NCI-H226 (cell line): ENCODE results near the gene CLDN5.

ENCODE experiments used
- DNase-seq: peaks from one replicate; pipeline ENCODE4 v3.0.0-alpha.2; 2015

CLDN5 gene

DNA sequence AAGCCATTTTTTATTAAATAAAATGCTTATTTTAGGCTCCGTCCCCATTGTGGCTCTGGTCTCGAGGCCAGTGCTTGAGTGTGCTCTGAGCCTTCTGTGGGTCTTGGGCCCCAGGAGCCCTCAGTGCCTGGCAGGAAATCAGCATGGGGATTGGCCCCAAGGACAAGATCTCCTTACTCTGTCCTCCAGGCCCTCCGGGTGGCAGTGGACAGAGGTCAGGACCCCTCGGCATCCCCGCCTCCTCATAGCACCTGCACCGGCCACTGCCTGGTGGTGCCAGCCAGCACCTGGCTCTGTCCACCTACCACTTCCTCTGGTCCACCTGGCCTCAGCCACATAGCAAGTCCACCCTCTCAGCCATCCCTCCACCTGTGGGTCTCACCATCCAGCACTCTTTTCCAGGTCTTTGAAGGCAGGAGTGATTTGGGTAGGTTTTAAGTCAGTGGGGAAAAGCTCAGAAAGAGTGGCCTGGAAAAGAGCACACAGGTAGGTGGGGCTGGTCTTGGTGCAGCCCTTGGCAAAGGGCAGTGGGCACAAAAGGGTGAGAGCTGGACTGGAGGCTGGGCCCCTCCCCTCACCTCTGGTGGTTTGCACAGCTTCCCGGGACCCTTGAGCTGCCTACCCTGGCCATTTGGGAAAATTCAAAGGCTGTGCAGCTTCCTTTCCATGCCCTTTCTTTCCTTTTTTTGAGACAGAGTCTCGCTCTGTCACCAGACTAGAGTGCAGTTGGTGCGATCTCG is 3.5 kb downstream of the CLDN5 start:
- no peak for DNase-seq

DNA sequence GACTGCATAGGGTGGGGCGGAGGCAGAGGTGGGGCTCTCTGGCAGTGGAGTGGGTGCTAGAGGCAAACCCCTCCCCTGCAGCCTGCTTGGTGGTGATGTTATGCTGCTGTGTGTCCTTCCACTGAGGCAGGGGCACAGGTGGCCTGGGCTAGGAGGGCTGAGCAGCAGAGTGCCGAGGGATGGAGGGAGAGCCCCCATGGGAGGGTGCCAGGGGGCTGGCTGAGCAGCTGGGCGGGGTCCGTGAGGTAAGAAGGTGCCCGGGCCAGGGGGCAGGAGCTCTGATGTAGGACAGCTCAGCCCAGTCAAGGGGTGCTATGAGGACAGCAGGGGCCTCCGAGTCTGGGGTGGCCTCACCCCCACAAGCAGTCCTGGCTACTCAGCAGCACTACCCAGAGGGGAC is 4.2 kb downstream of the CLDN5 start:
- no peak for DNase-seq

DNA sequence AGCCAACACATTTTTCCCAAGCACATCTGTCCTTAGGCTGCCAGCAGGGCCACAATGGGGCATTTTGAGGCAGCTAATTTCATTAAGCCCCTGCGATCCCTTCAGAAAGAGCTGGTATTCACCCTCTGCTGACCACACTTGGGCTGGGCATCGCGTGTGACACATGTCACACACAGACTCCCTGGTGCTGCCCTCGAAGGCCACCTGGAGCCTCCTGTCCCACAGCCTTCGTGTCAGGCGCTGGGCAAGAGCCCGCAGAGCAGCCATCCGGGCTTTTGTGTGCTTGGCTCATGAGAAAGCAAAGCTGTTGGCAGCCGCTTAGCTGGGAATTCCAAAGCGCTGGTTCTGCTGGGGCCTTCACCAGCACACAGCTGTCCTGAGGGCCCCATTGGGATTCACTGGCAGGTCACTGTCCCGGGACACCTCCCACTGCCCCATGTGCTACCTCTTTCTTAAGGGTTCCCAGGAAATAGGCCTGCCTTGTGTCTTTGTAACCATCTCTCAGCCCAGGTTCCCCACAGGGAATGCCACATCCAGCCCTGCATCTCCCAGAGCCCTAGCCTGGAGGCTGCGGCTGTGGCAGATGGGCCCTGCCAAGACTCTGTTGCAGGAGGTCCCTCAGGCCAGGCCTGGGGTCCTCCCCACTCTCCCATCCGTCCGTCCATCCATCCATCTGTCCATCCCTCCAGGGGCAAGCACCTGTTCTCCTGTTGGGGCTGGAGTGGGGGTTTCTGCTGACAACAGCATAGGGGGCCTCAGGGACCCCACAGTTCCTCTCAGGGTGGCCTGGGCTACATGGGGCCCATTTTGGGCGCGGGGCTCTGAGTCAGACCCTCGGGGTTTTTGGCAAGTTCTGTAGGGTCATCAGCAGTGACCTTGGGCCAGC is 4.9 kb downstream of the CLDN5 start:
- no peak for DNase-seq

DNA sequence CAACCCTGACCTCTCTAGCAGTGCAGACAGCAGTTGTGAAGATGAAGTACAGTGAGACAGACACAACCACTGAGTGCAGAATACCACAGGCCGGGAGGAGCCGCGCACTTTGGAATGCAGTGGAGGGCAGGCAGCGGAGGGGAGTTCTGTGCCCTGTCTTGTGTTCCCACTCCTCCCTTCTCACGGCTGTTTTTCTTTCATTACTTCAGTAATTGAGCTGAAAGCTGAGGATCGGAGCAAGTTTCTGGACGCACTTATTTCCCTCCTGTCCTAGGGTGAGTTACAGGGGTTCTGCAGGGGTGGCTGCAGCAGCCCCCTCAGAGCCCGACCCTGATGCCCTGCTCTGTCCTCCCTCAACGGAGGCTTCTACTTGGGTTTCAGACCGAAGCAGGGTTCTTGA is 5.6 kb downstream of the CLDN5 start:
- DNase-seq, result no peak

DNA sequence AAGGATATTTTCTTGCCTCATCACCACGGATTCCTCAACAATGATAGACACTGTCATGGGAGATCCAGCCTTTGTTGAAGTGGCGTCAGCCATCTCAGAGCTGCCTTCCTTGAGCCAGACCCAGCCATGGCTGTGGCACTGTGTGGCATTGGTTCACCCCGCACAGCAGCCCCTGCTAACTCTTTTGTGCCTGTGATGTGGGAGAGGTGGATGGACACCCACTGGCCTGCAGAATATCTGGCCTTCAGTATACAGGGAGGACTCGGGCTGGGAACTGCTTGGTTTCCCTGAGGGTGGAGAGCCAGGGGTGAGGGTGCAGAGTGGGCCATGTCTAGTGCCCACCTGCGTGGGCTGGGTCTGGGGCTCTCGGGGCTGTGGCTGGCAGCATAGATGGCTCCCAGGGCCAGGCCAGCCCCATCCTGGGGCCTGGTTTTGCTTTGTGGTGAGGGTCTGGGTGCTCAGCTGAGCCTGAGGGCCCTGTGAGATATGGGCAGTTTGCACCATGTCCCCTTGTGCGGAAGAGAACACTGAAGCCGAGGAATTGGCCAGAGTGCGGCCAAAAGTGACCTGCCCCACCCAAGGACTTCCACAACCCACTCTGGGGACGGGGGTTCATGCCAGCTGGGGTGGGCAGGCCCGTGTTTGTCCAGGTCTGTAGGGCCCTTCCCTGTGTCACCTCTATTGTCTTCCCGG is 6.1 kb downstream of the CLDN5 start:
- no peak for DNase-seq

DNA sequence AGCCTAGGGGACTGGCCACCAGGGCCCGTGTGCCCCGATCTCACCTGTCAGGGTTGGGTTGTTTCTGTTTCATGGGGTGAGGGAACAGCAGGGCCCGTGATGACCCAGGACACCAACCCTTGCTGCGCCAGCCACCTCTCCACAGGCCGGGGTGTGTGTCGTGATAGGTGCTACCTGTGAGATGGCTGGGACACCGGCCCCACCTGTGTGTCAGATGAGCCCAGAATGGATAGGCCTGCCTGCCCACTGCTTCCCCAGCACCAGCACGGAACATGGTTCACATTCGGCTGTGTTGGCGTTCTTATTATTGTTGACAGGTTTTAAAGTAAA is 7.1 kb downstream of the CLDN5 start:
- no peak for DNase-seq

DNA sequence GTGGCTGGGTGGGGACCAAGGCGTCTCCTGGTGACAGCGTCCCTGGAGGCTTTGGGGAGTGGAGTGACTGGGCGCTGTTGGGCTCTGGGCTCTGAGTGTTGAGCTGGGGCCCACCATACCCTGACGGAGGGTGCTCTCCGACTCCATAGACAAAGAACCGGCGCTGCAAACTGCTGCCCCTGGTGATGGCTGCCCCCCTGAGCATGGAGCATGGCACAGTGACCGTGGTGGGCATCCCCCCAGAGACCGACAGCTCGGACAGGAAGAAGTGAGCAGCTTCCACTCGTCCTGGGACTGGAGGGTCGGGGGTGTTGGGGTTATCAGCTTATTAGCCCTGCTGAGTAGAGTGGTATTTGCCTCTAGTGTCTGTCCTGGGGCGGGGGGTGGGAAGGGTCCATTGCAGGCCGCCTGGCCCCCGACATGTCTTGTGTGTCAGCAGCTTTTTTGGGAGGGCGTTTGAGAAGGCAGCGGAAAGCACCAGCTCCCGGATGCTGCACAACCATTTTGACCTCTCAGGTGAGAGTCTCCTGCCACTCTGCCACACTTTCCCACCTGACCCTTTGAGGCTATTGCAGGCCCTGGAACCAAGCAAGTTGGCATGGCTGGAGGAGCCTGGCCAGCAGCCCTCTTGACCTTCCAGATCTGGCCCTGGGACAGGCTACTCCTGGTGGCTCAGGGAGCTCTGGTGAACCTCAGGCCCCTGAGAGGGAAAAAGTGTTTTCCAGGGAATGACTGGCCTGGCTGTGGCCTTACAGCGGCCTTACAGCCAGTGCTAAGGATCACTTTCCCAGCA is 7.6 kb downstream of the CLDN5 start:
- no peak for DNase-seq

DNA sequence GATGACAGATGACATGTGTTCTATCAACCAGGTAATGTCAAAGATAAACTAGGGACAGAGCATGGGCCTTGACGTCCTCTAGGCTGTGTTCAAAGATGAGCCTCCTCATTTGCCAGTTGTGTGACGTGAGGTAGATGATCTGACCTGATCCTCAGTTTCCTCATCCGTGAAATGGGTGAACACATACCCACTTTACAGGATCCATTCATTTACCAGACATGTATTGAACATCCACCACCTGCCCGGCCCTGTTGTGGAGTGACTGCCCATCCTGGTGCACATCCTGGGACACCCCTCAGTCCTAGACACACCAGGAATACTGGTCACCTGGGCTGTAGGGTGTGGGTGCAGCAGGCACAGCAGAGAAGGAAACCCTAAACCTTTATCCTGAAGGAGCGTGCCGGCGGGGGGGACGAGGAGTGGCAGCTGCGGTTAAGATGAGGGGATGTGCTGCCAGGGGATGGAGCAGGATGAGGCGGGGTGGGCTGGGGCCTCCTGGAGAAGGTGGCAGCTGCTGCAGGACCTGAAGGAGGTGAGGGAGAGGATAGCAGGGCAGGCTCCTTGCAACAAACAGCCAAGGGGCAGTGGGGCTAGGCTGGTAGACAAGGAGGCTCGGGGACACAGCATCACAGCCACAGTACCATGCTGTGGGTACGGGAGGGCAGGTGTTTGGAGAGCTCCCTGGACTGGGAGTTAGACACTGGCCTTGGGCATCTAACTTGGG is 8.4 kb downstream of the CLDN5 start:
- DNase-seq, result no peak

DNA sequence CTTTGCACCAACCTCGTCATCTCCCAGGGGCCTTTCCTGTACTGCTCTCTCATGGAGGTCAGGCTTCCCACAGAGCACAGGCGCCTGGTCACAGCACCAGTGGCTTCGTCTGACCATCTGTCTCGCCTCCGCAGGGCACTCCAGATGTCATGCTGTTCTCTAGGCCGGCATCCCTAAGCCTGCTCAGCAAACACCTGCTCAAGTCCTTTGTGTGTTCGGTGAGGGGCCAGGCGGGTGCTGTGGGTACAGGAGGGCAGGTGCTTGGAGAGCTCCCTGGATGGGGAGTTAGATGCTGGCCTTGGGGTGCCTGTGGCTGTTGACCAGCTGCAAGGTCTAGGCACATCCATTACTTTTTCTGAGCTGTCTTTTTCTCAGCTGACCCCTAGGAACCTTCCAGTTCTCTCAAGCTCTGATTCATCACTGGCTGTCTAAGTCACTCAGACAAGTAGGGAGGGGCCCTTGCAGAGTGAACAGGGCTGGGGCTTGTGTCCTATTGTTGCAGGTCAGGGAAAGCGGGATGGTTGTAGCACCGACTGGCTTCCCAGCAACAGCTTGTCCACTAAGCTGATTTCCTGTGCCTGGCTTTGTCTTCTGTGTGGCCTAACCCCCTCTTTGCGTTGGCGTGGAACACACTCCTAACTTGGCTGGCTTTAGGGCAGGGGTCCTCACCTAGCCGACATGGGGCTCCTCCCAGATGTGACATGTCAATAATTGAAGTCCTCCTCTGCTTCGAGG is 9.2 kb downstream of the CLDN5 start:
- no peak for DNase-seq

DNA sequence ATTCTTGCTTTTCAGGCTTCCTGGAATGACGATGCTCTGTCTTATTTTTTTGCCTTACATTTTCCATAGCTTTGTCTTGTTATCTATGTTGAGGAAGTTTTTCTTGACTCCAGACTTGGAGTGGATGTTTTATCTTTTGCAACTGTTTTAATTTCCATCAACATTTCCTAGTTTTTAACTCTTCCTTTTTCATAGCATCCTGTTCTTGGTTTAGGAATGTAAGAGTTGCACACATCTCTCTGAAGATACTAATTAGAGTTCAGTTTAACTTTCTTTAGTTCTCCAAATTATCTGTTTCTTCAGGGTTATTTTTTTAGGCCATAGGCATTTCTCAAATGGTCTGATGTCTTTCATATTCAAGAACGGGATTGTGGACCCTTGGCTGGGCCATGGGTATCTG is 10.4 kb downstream of the CLDN5 start:
- no peak for DNase-seq

DNA sequence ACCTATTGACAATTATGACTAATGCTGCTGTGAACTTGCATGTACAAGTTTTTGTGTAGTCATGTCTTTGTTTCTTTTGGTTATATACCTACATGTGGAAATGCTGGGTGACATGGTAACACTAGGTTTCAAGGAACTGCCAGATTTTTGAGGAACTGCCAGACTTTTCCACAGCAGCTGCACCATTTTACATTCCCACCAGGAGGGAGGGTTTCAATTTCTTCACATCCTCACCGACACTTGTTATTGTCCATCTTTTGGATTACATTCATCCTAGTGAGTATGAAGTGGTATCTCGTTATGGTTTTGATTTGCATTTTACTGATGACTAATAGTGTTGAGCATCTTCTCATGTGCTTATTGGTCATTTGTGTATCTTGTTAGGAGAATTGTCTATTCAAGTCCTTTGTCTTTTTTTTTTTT is 13.3 kb downstream of the CLDN5 start:
- no peak for DNase-seq

DNA sequence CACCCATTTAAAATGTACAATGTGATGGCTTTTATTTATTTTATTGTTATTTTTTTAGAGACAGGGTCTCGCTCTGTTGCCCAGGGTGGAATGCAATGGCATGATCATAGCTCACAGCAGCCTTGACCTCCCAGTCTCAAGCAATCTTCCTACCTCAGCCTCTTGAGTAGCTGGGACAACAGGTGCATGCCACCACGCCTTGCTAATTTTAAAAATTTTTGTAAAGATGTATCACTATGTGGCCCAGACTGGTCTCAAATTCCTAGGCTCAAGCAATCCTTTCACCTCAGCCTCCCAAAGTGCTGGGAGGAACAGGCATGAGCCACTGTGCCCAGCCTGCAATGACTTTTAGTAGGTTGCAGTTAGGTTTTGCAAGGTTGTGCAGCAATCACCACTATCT is 14.3 kb downstream of the CLDN5 start:
- no peak for DNase-seq

DNA sequence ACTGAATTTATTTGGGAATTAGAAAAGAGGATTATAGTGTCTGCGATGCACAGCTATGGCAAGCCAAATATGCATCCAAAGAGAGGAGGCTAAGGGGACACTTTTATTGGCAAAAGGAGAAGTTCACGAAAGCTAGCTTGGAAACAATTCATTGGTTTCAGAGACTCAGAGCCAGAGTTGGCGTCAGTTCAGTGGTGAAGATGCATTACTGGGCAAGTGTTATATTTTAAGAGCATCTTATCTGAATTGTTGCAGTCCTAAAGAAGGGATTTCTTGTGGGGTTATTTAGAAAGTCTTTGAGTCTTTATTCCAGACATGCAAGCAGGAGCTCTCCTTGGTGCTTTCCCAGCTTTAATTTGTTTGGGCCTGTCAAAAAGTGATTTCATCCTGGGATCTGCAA is 15.0 kb downstream of the CLDN5 start:
- no peak for DNase-seq

DNA sequence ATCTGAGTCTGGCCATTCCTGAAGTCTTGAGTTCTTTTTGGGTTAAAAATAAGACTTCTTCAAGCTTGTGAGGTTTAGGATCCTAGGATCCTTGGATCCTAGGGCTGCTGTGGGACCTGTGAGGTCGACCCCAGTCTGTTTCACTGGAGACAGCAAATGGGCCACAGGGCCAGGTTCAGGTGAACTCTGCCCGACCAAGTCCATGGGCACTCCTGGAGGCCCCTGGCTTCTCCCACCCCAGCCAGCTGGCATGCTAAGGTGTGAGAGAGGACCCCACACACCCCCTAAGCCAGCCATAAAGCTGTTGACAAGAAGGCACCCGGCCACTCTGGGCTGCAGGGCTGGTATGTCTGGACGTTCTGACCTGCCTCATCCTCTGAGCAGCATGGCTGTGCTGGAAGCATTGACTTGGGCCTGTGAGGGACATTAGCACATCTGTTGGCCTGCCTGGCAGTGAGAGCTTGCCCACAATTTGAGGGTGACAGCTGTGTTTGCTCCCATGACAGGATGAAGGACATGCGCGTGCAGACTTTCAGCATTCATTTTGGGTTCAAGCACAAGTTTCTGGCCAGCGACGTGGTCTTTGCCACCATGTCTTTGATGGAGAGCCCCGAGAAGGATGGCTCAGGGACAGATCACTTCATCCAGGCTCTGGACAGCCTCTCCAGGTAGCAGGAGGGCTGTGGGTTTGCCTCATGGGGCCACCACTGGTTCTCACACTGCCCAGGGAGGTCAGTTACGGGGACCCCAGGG is 16.0 kb downstream of the CLDN5 start:
- DNase-seq, result no peak

DNA sequence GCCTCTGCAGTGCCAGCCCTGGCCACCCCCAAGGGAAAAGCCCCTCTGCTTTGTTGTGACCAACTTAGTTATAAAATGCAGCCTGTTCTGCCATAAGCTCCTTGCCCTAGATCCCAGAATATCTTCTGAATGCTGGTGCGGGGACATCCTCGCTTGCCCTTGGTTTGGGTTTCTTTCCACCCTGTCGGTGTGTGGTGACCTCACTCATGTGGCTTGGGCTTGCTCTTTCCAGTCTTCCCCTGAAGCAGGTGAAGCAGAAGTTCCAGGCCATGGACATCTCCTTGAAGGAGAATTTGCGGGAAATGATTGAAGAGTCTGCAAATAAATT is 16.7 kb downstream of the CLDN5 start:
- no peak for DNase-seq

DNA sequence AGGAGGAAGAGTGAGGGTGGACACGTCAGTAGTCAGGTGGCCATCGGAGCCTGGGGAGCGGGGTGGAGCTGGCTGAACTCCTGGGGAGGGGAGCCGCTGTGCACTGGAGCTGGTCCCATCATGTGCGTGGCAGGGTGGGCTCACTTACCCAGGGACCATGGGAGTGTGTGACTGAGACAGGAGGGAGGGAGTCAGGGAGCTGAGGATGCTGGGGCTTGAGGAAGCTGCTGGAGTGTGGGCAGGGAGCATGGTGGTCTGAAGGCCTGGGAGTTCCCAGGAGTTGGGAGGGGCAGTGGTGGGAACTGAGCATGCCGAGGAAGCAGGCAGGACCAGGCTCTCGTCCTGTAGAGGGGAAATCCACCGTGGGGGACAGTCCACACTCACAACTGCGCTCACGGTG is 18.0 kb downstream of the CLDN5 start:
- no peak for DNase-seq

DNA sequence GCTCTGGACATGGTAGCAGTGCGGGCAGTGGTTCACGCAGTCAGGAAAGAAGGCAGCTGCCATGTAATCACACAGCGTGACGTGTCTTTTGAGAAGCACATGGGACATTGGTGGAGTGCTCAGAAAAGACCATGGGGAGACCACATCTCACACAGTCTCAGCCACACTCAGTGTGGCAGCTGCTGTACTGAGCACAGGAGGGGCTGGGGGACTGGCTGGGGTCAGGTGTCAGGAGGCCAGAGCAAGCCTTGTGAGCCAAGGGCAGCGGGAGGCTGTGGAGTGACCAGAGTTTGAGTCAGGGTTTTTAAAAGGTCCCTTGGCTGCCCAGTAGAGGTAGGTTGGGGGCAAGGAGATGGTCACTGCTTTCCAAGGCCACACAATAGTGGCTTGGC is 18.5 kb downstream of the CLDN5 start:
- DNase-seq, result no peak

DNA sequence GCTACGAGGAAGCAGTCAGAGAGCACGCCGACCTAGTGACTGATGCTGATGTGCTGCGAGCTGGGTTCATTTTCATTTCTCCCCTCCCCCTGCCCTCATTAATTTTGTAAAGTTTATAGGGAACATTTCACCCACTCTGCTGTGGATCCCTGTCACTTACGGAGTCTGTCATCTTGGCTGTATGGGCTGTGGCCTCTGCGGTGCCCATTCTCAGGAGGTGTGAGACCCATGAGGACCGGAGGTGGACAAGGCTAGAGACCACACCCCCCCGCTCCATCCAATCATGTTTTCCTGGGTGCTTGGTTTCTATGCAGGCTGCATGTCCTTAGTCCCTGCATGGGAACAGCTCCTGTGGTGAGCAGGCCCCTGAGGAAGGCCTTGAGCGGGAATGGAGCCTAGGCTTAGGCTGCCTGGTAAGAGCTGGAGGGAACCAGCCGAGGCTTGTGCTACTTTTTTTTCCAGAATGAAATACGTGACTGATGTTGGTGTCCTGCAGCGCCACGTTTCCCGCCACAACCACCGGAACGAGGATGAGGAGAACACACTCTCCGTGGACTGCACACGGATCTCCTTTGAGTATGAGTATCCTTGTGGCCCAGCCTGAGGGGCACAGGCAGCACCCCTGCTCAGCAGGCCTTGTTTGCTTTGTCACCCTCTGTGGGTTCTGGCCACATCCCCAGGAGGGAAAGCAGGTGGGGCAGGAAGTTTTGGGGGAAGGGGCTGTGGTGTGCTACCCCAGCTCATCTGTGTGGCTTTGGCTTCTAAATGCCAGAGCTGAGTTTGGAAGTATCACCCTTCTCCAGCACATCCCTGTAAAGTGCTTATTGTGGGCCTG is 19.1 kb downstream of the CLDN5 start:
- DNase-seq, result no peak

DNA sequence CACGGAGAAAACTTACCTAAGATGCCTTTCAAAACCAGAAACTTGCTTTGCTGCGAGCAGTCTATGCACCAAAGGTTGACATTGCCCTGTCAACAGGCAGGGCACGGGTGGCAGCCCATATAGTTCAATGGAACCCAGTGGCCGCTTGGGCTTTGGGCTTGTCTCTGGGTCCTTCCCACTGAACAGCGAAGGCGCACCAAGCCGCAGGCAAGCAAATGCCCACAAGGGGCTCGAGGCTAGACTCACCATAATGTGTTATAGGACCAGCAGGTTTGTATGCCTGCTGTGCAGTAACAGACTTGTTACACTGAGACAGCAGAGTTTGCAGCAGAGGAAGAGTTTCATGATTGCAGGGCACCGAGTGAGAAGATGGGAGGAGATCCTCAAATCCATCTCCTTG is 20.3 kb downstream of the CLDN5 start:
- DNase-seq, result no peak

DNA sequence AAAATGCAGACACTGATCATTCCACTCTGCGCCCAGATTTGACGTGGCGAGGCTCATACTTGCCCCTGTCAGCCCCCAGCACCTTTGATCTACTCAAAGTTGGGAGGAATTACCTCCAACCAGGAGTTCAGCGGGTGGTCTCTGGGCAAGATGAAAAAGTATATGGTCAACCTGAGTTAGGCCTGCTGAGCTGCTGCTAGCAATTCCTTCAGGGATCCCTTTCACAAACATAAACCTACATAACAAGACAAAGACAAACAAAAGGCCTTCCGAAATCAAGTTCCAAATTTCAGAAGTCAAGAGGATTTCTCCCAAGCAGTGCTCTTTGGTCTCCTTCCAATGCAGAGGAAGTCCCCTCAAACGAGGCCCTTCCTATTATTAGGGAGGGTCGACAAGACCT is 20.8 kb downstream of the CLDN5 start:
- no peak for DNase-seq
